ENCODE data around the gene FCHSD2. TPM values are rescaled to one million over a fixed set of nuclear protein-coding genes. Genes with fewer than 3 reads are reported as not detected.

FCHSD2 gene
- total and polyA plus RNA-seq, 2 of the 13 experiments (the other 11 are each of a cell fraction or from before 2014, with no cell fraction given), result 20.5 to 24.8 TPM

DNA sequence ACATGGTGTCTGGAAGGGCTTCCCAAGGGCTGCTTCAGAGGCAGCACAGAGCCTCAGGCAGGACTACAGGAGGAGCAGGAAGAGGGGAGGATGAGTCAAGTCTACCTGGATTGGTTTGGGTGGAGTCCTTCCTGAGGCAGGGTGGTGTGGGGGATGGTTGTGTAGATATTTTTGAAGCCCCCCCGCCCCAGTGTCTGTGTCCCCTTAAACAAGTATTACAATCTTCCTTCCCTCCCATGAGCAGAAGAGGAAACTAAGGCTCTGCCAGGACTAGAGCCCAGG, 34.7 kb upstream of the FCHSD2 start:
- peak overlapping the region; percentile 94 for H3K9ac ChIP-seq (ENCODE audit: insufficient read depth, low read depth, low read length)
- H3K4me2 ChIP-seq (ENCODE audit: low read depth, low read length), result peak overlapping the region; percentile 98
- H3K9me3 ChIP-seq (ENCODE audit: low read length), result no peaks in the 10 kb centered on the region
- DNase-seq (ENCODE audit: low spot score) (no peak), FAIRE-seq (no peak), ATAC-seq (peak; percentile 5)
- in situ Hi-C loops (cut with HindIII; ENCODE audit: extremely low pct_ligation_motif_present, low pct_unique_long_range_greater_than_20kb) (loop anchor here (5.0 kb wide), 2 partner anchors 35 to 350 kb away; partner anchors contain the start of gene FCHSD2), intact Hi-C loops (cut with micrococcal nuclease; ENCODE audit: unreplicated experiment) (loop anchor here (1.0 to 10.0 kb wide), 5 partner anchors 19 to 450 kb away; no protein-coding TSS in a partner anchor)
- peaks cover 73% of the 10 kb centered on the region for H3K4me1 ChIP-seq (ENCODE audit: insufficient read depth, low read length)
- TF ChIP-seq YY1 (IDR thresholded peaks at IDR 0.05; ENCODE audit: insufficient read depth, insufficient replicate concordance, low read depth, low read length) (no peak), ZNF431 (CRISPR knock-in tag; IDR thresholded peaks at IDR 0.05; ENCODE audit: borderline replicate concordance, low read depth) (no peak), ATAD3A (CRISPR knock-in tag; IDR thresholded peaks at IDR 0.05) (no peak), ZNF124 (CRISPR knock-in tag; IDR thresholded peaks at IDR 0.05) (no peak), ZNF607 (CRISPR knock-in tag; IDR thresholded peaks at IDR 0.05; ENCODE audit: borderline replicate concordance) (no peak)
- TF ChIP-seq, protein P1, sequence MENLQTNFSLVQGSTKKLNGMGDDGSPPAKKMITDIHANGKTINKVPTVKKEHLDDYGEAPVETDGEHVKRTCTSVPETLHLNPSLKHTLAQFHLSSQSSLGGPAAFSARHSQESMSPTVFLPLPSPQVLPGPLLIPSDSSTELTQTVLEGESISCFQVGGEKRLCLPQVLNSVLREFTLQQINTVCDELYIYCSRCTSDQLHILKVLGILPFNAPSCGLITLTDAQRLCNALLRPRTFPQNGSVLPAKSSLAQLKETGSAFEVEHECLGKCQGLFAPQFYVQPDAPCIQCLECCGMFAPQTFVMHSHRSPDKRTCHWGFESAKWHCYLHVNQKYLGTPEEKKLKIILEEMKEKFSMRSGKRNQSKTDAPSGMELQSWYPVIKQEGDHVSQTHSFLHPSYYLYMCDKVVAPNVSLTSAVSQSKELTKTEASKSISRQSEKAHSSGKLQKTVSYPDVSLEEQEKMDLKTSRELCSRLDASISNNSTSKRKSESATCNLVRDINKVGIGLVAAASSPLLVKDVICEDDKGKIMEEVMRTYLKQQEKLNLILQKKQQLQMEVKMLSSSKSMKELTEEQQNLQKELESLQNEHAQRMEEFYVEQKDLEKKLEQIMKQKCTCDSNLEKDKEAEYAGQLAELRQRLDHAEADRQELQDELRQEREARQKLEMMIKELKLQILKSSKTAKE (CRISPR knock-in tag; IDR thresholded peaks at IDR 0.05; ENCODE audit: borderline replicate concordance), result no peak
- TF ChIP-seq, protein P2, sequence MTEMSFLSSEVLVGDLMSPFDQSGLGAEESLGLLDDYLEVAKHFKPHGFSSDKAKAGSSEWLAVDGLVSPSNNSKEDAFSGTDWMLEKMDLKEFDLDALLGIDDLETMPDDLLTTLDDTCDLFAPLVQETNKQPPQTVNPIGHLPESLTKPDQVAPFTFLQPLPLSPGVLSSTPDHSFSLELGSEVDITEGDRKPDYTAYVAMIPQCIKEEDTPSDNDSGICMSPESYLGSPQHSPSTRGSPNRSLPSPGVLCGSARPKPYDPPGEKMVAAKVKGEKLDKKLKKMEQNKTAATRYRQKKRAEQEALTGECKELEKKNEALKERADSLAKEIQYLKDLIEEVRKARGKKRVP (CRISPR knock-in tag; IDR thresholded peaks at IDR 0.05), result no peak
- no peaks in the 10 kb centered on the region for H3K27me3 ChIP-seq (ENCODE audit: control insufficient read depth in 1 of 2, insufficient read depth in 2 of 2, low read length in 2 of 2)
- CTCF ChIA-PET (ENCODE audit: low intra/inter-chr PET ratio, low total read pairs), result interaction anchor here (1.7 to 2.9 kb wide), 3 partner anchors 34 to 346 kb away, joined by 7 to 12 read pairs (median 7); partner anchors contain the start of gene FCHSD2
- peak overlapping the region; percentile 99 for H3K27ac ChIP-seq (ENCODE audit: extremely low read length, insufficient read depth, low read length)
- H4K20me1 ChIP-seq (ENCODE audit: insufficient read depth, low read length), result no peaks in the 10 kb centered on the region
- no TSS peak for BruUV-seq (replicated peaks)
- H3K36me3 ChIP-seq (replicated peaks in 1 of 2; ENCODE audit: control insufficient read depth in 1 of 2, insufficient read depth in 2 of 2, low read length in 2 of 2), result no peaks in the 10 kb centered on the region
- 83% methylated on average over 1 of the region's 1 CpG for WGBS (ENCODE audit: low lambda C conversion rate)
- H3K4me3 ChIP-seq (replicated peaks in 1 of 3; ENCODE audit: insufficient read depth in 1 of 3, low read depth in 2 of 3, low read length in 3 of 3), result peak overlapping the region in 1 of 3 experiments; percentile 64; a peak in 2 of 6 replicates
- no peaks in the 10 kb centered on the region for H3K79me2 ChIP-seq (ENCODE audit: insufficient read depth, low read length)
- H2AFZ ChIP-seq (ENCODE audit: low read length), result no peak overlapping the region
- POLR2A ChIA-PET, result interaction anchor here (1.0 to 4.3 kb wide), 10 partner anchors 7 to 364 kb away, joined by 3 to 133 read pairs (median 6); partner anchors contain the start of gene FCHSD2
